GM19397 (cell line): ENCODE data around the gene SIX3.

Experiments used
- ATAC-seq: cut with Tn5 transposase; IDR thresholded peaks from one replicate; pipeline ENCODE4 v1.9.1; 2021; ENCODE audit warnings: mild to moderate bottlenecking, moderate library complexity; ENCODE audit not compliant: unreplicated experiment

Gene SIX3

DNA sequence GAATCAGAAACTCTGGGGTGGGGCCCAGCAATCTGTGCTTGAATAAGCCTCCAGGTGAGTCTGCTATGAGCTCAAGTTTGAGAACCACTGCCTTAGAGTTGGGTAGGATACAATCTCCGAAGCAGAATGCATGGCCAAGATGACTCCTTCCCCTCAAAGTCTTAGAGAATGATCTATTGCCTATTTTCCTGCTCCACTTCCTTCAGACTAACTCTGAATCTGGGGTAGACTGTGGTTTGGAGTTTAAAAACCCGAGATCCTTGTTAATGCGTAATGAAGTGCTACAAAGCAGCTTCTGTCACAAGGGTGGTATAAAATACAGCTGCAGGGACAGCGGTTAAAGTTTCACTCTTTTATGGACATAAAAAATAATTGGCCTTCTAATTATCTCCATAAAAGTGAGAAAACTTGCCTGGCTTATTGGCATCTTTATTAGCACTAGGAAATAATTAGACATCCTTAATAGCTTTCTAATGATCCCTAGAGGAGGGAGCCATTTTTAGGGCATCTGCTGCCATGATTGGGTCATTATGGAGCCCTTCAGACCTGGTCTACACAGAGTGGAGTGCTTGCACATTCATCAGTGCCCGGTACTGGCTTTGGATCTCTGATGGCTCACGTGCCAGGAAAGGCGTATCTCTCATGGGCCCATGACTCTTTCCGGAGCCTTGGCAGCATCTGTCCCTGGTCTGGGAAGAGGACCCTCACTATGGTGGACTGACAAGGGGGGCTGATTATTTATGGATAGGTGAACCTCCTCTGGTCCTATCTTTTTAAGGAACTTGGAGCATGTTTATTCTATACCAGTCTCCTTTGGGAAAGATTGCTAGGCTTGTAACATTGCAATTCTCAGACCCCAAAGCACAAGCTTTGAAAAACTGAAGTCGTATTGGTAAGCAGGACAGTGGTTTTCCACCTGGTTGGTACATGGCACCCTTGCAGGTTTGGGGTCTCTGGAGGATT is 39.5 kb downstream of the SIX3 start:
- ATAC-seq = no peak

DNA sequence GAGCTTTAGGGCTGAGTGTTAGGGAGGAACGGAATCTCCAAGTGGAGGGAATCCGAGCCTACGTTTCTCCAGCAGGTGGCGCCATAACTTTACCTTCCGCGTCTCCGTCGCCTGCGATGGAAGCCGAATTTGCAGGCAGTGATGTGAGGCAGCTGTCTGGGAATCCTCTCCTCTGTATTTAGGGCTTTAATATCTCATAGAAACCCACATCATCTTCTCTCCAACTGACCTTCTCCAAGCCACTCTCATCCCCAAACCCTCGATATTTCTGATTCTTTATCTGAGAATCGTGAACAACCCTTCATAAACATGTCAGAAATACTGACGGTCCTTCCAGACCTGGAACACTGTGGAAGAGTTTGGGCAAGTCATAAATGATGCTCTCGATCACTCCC is 40.2 kb downstream of the SIX3 start:
- ATAC-seq = no peak

DNA sequence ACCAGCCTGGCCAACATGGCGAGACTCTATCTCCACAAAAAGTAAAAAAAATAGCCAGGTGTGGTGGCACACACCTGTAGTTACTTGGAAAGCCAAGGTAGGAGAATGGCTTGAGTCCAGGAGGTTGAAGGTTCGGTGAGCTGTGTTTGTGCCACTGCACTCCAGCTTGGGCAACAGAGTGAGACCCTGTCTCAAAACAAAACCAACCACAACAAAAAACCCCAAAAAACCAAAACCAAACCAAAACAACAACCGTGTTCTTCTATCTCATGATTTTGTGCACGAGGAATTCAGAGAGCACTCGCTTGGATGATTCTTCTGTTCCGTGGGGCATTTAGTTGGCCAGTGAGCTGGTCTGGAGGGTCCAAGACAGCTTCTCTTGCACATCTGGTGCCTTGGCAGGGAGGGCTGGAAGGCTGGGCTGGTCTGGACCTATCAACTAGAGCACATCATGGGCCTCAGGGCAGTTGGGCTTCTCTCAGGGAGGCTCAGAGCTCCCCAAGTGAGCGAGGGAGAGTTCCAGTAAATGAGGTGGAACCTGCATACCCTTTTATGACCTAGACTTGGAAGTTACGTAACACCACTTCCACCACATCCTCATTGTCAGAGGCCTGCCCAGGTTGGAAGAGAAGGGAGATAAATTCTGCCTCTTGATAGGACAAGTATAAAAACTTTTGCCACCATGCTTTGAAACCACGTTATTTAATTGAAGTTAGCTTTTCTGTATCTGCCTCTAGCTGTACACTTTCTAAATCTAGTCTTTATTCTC is 42.5 kb downstream of the SIX3 start:
- no peak for ATAC-seq

DNA sequence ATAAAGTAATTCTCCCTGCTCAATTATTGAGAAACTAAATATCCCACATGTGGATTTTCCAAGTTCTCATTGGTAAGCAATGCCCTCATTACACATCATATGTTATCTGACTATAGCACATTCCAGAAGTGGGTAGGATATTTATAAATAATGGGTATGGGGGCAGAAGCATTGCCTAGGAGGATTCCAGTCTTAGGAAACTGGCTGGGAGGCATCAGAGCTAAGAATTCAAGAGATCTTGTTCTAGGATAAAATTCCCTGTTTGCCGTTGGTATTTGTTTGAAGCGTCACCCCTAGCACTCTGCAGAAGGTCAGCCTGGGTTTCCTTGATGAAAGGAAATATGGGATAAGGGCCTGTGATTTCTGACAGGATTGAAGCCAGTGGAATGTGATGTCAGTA is 47.7 kb downstream of the SIX3 start:
- ATAC-seq = no peak

DNA sequence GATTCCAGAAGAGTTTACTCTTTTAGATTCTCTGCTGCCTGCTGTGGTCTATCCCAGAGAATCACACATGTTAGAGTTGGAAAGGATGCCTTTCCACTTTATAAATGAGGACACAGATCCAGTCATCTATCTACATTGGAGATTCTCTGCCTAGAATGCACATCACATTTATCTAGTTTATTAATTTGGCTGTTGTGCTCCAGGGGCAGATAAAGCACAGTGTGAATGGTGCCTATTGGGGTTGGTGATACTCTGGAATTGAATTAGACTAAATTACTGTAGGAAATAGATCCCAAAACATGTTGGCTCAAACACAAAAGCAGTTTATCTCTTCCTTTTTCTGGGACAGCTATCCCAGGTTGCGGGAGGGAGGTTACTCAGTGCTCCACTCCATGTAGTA is 52.9 kb downstream of the SIX3 start:
- no peak for ATAC-seq
